Measurements from ENCODE around the gene RNF114.
"Not testable (repeated sequence)": the region's sequence is repeated elsewhere in the genome, so short reads cannot be mapped to it uniquely, and the experiment has no call there.

Gene RNF114

GRCh38 chr20:49965781-49966305 is 29.6 kb downstream of the RNF114 start:
- FAIRE-seq, result no peak

- FAIRE-seq, result no peak
These were observed 30.7 kb downstream of the RNF114 start for GRCh38 chr20:49966861-49967260.

- FAIRE-seq, result no peak
These were observed 33.0 kb downstream of the RNF114 start for GRCh38 chr20:49969234-49969633.

GRCh38 chr20:49969946-49970345 is 33.7 kb downstream of the RNF114 start:
- FAIRE-seq, result no peak

- FAIRE-seq, result no peak
These were observed 34.3 kb downstream of the RNF114 start for GRCh38 chr20:49970498-49970897.

GRCh38 chr20:49973981-49974380 is 37.8 kb downstream of the RNF114 start:
- no peak for FAIRE-seq

- no peak for FAIRE-seq
These were observed 40.3 kb downstream of the RNF114 start for GRCh38 chr20:49976542-49976941.

- FAIRE-seq, result not testable (repeated sequence)
These were observed 41.5 kb downstream of the RNF114 start for GRCh38 chr20:49977740-49978139.

- no peak for FAIRE-seq
These were observed 42.5 kb downstream of the RNF114 start for GRCh38 chr20:49978685-49979029.

GRCh38 chr20:49979030-49979832 is 43.0 kb downstream of the RNF114 start:
- no peak for FAIRE-seq

- FAIRE-seq, result no peak
These were observed 44.2 kb downstream of the RNF114 start for GRCh38 chr20:49980140-49981008.

- no peak for FAIRE-seq
These were observed 45.2 kb downstream of the RNF114 start for GRCh38 chr20:49981218-49982071.

- no peak for FAIRE-seq
These were observed 45.8 kb downstream of the RNF114 start for GRCh38 chr20:49982072-49982345.

GRCh38 chr20:49982346-49983122 is 46.3 kb downstream of the RNF114 start, which contains the start of gene SNAI1:
Gene SNAI1, plus strand, starts transcription at chr20:49982980. Its CDS starts 80 bp downstream, at chr20:49983060.
- no peak for FAIRE-seq

GRCh38 chr20:49983123-49983847 is 47.1 kb downstream of the RNF114 start:
- no peak for FAIRE-seq

- FAIRE-seq, result no peak
These were observed 47.7 kb downstream of the RNF114 start for GRCh38 chr20:49983848-49984408.

- no peak for FAIRE-seq
These were observed 48.4 kb downstream of the RNF114 start for GRCh38 chr20:49984426-49985153.

- no peak for FAIRE-seq
These were observed 49.0 kb downstream of the RNF114 start for GRCh38 chr20:49985157-49985556.

GRCh38 chr20:49985617-49986016 is 49.4 kb downstream of the RNF114 start:
- no peak for FAIRE-seq

GRCh38 chr20:49986049-49986448 is 49.9 kb downstream of the RNF114 start:
- no peak for FAIRE-seq

All from A204.1 (cell line).